Fibroblast of skin of back (primary cell): ENCODE data around the gene ZNF521. TPM values are rescaled to one million over a fixed set of nuclear protein-coding genes. Genes with fewer than 3 reads are reported as not detected.

Experiments used
- DNase-seq: peaks from one replicate; pipeline ENCODE4 v3.0.0-alpha.2; 2013
- polyA plus RNA-seq, 2 experiments: library from polyadenylated mRNA; unstranded; fragments of 120-200 nt; gene quantifications; one replicate each; pipeline ENCODE4 v1.2.1, GENCODE V29; 2013; ENCODE audit not compliant: insufficient read length in 2 of 2

ZNF521 gene
- 3.1 TPM for polyA plus RNA-seq (2013, experiment 1 of 2; ENCODE audit: insufficient read length)
- polyA plus RNA-seq (2013, experiment 2 of 2; ENCODE audit: insufficient read length) = 2.5 TPM

GRCh38 chr18:25351777-25352628 is at the start of gene ZNF521:
TSS of gene ZNF521 (minus strand) at chr18:25352166. CDS start at chr18:25350946, 1,220 bp downstream.
- peak; percentile 88 for DNase-seq

GRCh38 chr18:25399554-25399953 is 47.6 kb upstream of the ZNF521 start:
- DNase-seq = peak; percentile 23

- DNase-seq = no peak
Measured at GRCh38 chr18:25392192-25392591, 40.2 kb upstream of the ZNF521 start.

GRCh38 chr18:25373432-25374179 is 21.6 kb upstream of the ZNF521 start:
- no peak for DNase-seq

DNA sequence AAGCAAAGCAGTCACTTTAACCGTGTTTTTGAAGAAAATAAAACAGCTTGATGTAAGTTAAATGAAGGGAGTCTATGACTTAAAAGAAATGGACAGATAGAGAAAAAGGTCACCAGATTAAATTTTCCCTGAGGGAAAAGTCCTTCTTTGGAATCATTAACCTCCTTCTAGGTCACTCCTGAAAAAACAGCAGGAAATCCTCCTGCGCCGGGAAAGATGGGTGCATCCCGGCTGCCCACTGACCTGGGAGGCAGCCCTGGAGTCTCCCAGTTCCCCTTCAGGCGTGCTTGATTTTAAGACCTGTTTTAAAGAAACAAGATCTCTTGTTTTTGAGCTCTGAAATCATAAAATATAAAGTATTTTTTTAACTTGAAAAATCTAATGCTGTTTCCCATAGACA is 18.4 kb upstream of the ZNF521 start:
- DNase-seq = no peak

DNA sequence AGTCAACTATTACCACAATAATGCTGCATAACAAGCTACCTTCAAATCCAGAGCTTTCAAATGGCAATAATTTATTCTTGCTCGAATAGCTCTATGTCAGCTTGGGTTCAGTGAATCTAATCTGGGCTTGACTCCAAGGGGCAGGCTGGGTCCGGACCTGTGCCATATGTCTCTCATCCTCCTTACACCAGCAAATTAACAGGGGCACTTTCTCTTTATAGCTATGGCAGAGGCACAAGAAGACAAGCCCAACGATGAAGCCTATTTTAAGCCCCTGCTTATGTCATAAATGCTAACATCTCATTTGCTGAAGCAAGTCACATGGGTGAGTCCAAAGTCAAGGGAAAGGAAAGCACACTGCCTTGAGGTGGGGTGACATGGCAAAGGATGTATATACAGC is 13.3 kb upstream of the ZNF521 start:
- no peak for DNase-seq

GRCh38 chr18:25364732-25365131 is 12.8 kb upstream of the ZNF521 start:
- DNase-seq = no peak

DNA sequence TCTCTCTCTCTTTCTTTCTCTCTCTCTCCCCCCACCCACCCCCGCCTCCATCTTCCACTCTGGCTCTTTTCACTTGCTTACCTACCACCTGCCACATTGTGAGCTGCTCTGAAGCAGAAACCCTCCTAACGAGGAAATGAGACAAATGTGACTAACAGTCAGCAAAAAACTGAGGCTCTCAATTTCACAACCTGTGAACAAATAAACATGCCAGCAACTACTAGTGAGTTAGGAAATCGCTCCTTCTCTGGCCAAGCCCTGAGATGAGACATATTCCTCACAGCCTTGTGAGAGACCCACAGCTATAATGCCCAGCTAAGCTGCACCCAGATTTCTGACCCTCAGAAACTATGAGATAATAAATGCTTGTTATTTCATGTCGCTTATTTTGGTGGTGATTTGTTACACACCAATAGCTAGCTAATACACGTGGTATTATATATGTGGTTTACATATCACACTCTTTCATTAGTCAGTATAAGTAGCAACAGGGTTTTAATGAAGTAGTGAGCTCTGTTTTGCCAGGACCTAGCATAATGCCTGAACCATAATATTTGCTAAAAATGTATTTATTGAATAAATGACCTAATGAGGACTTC is 8.4 kb upstream of the ZNF521 start:
- DNase-seq = no peak

DNA sequence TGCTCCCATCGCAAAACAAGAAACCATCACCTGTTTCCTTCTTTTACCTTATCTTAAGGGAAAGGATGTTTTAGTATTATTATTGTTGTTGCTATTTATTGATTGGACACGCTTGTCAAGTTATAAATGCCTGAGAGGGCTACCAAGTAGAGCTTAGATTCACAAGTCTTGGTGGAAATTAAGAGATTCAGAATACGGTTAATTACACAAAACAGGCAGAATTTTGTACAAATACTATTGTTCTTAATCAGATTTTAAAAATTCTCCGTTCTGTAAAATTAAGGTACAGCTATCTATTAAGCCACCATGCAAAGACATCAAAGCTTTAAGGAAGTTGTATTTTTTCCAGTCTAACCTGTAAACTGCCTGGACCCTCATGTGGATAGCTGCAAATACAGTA is 1.1 kb upstream of the ZNF521 start:
- no peak for DNase-seq

GRCh38 chr18:25352629-25353005 is 651 bp upstream of the ZNF521 start:
- no peak for DNase-seq

- no peak for DNase-seq
Measured at GRCh38 chr18:25351280-25351775, 638 bp downstream of the ZNF521 start.

DNA sequence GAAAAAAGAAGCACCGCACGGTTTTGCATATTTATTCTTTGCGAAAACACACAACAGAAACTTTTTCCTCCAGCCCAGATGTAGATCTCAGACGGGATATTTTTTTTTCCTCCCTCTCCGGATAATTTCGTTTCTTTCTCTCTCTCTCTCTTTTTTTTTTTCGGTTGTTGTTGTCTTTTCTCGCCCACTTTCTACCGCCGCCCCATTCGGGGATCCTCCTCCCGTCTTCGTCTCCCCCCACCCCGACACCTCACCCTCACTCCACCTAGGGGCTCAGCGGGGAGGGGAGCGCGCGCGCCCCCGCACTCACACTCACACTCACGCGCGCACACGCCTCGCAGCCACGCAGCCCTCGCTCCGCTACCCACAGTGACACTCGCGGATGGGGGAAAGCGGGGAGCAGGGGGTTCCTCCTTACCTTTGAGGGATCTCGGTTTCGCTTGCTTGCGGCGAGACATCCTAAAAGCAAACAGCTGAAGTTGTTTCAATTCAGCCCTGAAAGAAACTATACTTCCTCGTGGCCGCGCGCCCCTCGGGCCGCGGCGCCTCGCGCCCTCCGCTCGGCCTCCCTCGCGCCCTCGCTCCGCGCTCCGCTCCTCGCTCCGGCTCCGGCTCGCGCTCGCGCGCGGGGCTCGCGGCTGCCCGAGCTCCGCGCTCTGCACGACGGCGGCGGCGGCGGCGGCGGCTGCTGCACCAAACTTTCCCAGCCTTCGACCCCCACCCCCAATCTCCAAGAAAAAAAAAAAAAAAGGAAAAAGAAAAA is 1.3 kb downstream of the ZNF521 start:
- DNase-seq = peak; percentile 62

- peak; percentile 28 for DNase-seq
Measured at GRCh38 chr18:25349926-25350487, 2.0 kb downstream of the ZNF521 start.

- DNase-seq = peak; percentile 57
Measured at GRCh38 chr18:25349131-25349925, 2.6 kb downstream of the ZNF521 start.

DNA sequence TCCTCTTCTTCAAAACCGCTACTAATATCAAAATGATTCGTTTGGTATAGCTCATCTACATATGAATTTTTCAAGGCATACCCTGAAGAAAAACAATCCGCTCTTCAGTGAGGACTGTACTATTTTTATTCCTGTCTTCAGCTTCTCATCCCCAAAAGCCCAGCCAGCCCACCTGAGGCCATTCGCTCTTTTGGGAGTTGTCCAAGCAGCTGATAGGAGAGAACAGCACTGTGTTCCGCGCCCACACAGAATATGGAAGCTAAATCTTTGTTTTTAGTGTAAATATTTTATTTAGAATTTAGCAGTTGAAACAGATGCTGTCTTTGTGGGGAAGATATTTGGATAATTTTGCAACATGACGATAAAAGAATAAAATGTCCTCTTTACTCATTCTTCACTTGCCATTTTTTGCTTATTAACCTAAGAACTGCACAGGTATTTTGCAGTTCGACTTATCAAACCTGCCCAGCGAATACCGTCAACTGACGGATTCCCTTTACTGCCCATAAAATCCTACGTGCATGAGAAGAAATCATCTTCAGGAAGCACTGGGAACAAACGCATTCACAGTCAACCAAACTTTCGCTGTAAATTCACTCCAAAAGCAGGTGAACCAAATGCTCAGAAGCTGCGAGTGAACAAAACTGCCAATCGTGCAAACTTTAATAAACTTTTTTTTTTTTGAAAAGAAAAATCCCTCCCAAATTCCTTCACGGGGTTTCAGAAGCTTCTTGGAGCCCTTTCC is 3.4 kb downstream of the ZNF521 start:
- DNase-seq = no peak

- DNase-seq = no peak
Measured at GRCh38 chr18:25346561-25346960, 5.4 kb downstream of the ZNF521 start.

DNA sequence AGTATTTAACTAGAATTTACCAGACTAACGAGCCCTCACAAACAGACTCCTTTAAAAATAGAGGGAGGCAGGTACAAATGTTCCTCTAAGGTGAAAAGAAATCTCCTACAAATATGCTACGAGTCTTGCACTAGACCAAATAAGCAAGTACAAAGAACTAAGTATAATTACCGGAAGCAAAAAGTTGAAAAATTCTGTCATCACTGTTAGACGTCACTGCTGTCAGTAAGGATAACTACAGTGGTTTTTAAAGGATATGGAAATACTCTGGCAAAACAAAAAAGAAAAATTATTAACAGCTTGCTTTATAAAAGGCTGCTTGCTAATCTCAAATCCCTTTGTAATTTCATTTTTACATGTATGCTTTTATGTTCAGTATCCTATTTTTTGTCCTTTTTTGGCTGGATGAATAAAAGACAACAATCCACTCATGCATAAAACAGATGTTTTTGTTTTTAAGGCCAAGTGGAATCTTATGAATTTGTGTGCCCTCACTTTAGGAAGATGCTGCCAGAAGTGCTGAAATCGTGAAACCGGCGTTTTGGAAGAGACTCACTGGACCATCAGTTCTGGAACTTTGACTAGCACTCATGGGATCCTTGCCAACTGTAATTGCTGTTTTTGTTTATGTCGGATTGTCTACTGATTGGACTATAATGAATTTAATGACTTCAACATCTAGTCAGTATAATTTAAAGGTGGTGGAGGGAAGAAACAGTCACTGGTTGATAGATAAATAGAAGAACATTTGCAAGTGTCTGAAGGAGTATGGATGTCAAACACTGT is 6.7 kb downstream of the ZNF521 start:
- DNase-seq = no peak

DNA sequence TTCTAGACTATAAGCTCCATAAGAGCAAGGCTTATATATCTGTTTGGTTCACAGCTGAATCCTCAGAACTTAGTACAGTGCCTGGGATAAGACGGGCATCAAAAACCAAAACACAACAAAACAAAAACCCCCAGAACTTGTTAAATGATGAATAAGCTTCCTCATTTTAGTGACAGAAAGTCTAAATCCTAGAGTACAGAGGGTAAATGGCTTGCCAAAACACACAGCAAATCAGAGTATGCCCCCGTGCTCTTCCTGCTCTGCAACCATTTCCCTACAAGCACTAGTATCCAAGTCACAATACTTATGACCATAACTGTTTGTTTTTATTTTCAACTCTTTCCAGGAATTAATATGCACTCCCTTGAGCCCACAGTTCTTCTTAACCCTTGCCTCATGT is 10.1 kb downstream of the ZNF521 start:
- no peak for DNase-seq

- DNase-seq = no peak
Measured at GRCh38 chr18:25340762-25341161, 11.2 kb downstream of the ZNF521 start.

DNA sequence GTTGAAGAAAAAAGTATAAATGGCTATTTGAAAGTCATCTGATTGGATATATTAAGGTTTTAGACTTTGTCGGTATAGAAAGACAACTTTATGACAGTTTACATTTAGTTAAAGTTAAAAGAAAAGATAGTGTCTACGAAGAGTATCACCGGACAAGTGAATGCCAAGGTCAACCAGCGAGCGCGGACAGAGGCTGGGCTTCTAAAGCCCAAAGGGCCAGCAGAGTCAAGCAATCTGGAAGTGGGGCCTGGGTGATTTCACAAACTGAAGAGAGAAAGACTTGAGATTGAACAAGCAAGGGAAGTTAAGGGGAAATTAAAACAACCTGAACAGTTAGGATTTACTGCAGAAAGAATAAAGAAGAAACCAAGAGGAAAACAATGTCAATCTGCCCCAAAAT is 16.3 kb downstream of the ZNF521 start:
- no peak for DNase-seq
